Measurements from ENCODE around the gene SCFD2.
"Not testable (repeated sequence)": the region's sequence is repeated elsewhere in the genome, so short reads cannot be mapped to it uniquely, and the experiment has no call there.

The SCFD2 gene

GRCh38 chr4:52840531-52841370, 525.1 kb downstream of the SCFD2 start:
- DNase-seq, result no peak

DNA sequence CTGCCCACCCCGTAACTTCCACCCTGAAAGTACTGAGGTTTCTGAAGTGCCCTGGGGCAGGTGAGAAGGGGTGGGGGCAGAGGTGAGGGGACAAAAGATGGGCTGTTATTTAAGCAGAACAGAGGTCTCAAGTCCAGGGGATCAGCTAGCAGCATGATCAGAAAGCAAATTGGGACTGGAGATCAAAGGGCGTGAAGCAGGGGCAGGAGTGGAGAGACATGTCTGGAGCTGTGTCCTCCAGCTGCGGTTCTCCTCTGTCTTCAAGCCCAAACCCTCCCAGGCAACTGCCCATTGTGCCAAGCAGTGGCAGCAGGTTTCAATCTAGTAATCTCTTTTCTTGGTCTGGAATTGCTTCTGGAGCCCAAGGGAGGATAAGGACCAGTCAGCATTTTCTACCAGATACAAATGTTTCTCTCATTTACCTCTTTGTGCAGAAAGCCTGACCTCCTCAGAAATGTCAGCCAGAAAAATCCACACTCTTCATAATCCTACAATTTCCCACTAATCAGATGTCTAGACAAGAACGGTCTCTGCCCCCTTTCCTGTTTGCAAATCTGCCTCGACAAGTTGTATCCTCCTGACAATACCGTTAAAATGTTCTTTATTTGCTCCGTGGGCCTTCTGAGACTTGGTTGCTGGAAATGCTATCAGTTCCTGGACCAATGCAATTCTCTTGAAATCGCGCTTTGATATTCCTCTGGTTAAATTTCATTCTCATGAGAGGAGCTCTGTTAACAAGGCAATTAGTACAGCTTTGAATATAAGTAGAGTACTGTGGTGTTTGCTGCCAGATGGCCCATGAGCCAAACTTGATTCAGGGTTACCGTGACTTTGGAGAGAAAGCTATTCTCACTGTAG, 526.9 kb downstream of the SCFD2 start:
- no peak for DNase-seq

- no peak for DNase-seq
Observed at GRCh38 chr4:52837716-52838558, 527.9 kb downstream of the SCFD2 start.

- DNase-seq, result no peak
Observed at GRCh38 chr4:52836678-52837077, 529.2 kb downstream of the SCFD2 start.

- no peak for DNase-seq
Observed at GRCh38 chr4:52836120-52836519, 529.7 kb downstream of the SCFD2 start.

- not testable (repeated sequence) for DNase-seq
Observed at GRCh38 chr4:52834641-52835456, 531.0 kb downstream of the SCFD2 start.

DNA sequence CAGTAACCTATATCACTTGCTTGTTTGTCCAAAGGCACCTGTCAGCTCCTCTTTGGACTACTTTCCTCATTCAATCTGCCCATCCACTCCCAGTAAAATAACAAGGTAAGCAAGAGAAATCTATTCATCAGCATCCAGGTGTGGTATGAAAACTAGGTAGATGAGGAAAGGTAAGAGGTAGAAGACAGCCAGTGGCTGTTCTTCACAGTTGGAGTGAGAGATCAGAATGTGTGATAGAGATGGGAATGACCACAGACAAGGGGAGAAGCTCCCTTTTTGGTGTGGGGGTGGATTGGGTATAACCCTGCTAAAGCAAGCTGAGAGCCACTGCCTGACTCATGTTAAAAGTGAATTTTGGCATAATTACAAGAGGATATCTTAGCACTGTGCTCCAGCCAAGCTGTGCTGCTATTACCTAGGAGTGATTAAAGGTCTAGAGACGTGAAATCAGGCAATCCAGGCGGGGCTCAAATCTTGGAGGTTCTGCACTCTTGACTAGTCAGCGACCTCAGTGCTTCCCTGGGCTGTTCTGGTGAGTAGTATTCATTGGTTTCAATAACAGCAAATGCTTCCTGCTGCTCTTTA, 531.8 kb downstream of the SCFD2 start:
- DNase-seq, result no peak

GRCh38 chr4:52825460-52826090, 540.3 kb downstream of the SCFD2 start:
- DNase-seq, result no peak

DNA sequence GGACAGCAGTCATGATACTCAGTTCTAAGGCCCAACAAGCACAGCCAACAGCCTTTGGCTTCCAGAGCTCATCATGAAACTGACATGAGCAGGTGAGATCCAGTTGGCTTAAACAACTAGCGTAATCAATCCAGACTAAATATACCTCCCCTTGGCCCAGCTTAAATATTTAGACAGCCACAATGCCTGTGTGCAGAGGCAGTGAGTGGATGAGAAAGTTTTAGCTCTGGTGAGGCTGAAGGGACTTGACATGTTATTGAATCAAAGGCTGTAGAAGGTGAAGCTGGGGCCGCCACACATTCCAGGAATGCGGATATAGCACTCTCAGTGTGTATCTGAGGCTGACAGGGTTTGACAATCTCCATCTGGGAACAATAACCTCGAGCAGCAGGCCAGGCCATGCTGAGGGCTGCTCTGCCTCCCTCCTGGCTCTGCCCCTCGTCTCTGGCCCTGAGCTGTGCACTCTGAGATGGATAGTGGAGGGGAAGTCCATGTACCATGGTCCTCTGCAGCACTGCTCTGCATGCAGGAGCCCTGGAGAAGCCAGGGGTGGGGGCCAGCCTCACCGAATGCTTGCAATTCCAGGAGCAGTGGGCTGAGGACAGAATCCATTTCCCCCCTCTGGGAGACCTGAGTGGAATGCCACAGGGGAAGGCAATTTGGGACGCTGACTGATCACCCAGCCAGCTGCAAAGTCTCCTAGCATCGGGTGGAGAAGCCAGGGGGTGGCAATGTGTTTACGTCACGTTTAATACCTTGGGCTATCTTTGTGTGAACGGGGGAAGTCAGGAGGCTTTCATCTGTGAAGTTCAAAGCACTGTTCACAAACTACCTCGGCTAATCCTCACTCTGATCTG, 541.0 kb downstream of the SCFD2 start:
- no peak for DNase-seq

DNA sequence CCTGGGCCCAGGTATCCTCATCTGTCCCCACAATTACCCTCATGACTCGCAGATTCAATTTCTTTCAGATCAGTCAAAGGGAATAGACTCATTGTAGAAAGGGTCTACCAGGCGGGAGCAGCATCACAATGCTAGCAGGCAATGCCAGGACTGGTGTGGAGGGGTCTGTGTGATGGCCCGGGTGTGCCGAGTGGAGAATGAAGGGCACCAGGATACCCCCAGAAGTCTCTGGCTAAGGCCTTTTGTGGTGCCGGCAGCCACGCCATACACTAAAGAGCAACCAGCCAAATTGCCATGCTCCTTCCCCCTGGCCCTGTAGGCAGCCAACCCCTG, 541.6 kb downstream of the SCFD2 start:
- no peak for DNase-seq

DNA sequence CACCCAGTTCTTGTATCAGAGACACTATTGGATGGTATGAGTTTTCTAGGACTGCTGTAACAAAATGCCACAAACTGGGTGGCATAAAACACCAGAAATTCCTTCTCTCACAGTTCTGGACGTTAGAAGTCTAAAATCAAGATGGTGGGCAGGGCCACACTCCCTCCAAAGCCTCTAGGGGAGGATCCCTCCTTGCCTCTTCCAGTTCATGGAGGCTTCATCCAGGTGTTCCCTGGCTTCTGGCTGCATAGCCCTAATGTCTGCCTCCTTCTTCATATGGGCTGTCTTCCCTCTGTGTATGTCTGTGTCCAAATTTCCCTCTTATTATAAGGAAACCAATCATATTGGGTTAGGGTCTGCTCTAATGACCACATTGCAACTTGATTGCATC, 542.2 kb downstream of the SCFD2 start:
- no peak for DNase-seq
